Suppressor macrophage (primary cell): ENCODE measurements around the gene PPP1CC.
A peak's percentile ranks its signal among the peaks of the same experiment; 100 is the strongest.
"Not testable (repeated sequence)": the region's sequence is repeated elsewhere in the genome, so short reads cannot be mapped to it uniquely, and the experiment has no call there.

Experiments used
- DNase-seq, 4 experiments: peaks; one replicate each; pipeline ENCODE4 v3.0.0-alpha.2; 2020 to 2022
- total RNA-seq, 17 experiments: gene quantifications; one replicate each; lab custom pipeline; 2026; ENCODE audit warnings: mixed read lengths in 6 of 17, inconsistent platforms in 3 of 17; lab: John Stamatoyannopoulos, UW

Gene PPP1CC
- total RNA-seq, result 16.2 to 231 (median 137) reads per million in 17 experiments

DNA sequence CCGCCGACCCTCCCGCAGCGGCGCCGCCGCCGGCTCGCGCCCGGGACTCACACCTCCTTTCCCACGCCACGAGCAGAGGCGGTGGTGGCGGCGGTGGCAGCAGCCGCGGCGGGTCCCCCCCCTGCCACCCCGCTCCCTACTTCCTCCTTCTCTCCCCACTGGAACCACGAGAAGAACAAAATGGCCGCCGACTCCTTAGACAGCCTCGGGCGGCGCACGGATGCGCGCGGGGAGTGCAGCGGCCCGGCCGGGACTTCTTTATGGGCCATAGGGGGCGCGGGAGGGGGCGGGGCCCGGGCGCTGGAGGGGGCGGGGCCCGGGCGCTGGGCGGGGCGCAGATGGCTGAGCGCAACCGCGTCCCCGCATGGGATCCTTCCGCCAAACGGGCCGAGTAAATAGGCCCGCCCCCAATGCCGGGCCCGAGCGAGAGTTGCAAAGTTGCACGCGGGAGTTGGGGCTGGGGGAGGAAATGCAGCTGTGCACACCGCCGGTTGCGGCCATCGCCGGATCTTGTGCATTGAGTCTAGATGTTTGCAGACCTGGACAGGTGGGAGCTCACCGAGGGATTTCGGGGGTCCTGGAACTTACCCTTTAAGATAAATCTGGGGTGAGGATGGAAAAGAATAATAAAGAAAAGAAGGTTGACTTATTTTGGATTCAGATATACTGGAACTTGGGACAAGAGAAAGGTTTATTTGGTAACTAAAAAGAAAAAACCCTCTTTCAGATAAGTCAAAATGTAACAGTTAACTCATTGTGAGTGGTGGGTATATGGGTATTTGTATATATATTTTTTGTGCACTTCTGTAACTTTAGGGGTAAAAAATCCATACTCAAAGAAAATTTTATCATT lies at the start of gene PPP1CC:
TSS of gene PPP1CC (minus strand) at position 174 of the 853 bp plus-strand sequence. CDS start 184 bp downstream, outside the sequence.
- DNase-seq, result peak; percentile 98 to 99 (median 98)

DNA sequence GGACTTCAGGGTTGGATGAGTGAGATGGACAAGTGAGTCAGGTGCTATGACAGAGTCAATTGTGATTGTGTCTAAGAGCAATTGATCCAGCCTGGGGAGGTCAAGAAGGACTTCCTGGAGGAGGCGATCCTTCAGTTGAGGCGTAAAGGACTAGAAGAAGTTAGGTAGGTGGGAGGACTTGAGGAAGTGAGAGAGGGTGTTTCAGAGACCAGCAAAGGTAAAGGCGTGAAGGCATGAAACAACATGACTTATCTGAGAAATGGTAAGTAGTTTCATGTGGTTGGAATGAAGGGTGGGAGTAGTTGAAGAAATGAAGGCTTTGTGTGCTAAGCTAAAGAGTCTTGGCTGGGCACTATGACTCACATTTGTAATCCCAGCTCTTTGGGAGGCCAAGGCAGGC lies 48.9 kb upstream of the PPP1CC start:
- DNase-seq, result no peak

DNA sequence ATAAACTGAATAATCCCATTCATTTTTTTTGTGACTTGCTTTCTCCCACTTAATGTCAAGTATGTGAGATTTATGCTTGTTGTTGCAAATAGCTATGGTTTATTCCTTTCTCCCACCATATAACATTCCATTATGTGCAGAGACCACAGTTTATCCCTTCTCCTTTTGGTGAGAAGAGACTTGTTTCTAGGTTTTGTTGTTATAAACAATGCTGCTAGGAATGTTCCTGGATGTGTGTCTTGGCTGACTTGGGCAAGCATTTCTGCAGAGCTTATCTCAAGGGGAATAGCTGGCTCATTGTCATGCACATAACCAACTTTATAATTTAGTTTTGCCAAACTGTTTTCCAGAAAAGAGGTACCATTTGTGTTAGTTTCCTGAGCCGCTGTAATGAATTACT lies 47.6 kb upstream of the PPP1CC start:
- DNase-seq, result no peak

DNA sequence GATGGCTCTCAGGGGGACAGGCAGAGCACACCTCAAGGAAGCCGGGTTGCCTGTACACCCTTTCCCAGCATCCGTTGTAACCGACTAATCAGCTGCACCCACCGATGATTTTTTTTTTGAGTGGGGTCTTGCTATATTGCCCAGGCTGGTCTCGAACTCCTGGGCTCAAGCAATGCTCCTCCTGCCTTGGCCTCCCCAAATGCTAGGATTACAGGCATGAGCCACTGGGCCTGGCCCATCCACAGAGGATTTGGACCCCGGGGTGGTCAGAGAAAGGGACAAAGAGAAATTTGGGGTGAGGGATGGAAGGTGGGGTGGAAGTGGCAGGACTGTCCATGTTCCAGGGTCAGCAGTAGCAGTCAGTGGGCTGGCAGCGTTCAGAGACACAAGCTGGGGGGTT lies 43.3 kb upstream of the PPP1CC start:
- DNase-seq, result no peak

DNA sequence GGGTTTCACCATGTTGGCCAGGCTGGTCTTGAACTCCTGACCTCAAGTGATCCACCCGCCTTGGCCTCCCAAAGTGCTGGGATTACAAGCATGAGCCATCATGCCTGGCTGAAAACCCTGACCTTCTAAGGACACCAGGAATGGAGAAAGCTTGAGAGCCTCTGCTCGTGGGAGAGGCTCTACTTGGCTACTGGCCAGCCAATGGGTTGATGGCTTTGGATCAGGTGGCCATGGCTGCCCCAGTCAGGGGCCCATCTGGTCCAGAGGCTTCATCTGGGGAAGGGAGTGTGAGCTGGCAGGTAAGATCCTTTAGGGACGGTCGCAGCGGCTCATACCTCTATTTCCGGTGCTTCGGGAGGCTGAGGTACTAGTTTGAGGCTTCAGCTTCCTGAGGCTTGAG lies 42.5 kb upstream of the PPP1CC start:
- DNase-seq, result no peak

DNA sequence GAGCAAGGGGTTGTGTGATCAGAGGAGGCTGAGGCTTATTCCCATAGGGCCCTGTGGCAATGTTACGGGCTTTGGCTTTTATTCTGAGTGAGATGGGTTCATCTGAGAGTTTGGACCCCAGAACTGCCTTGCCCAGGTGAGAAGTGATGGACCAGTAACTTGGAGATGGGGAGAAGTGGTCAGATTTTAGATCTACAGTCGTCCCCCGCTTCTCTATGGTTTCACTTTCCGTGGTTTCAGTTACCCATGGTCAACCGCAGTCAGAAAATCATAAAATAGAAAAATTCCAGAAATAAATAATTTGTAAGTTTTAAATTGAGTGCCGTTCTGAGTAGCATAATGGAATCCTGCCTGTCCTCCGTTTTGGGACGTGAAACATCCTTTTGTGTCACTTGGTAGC lies 40.2 kb upstream of the PPP1CC start:
- no peak for DNase-seq

DNA sequence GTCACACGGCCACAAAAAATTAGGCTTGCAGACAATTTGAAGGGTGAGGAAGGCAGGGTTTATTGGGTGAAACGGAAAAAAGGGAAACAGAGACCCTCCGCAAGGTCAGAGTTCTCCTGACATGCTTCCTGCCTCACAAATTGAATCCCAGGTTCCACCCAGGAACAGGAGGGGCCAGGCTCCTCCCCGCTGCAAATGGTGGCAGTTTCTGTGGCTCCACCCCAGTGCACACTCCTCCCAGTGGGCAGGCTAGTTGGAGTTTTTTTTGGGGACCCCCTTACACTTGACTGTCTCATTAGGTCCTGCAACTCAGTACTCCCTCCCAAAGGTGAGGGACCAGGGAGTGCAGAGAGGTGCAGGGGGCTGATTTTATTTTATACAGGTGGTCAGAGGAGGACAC lies 39.4 kb upstream of the PPP1CC start:
- DNase-seq, result no peak

DNA sequence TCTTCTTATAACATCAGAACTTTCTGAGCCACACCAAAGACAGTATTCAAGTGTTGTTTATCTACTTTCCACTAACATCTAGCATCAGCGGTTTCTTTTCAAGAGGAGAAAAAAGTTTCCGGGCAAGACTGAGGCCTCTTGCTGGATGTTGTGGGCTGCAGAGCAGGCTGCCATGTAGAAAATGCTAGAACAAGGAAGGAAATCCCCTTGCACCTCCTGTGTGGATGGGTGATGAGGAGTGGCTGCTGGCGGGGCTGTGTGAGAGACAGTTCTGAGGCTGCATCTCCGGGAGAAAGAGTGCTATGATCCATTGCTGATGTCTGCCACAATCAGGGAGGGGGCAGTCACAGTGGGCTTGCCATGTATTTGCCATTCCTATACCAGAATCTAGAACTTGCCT lies 37.8 kb upstream of the PPP1CC start:
- DNase-seq, result no peak

DNA sequence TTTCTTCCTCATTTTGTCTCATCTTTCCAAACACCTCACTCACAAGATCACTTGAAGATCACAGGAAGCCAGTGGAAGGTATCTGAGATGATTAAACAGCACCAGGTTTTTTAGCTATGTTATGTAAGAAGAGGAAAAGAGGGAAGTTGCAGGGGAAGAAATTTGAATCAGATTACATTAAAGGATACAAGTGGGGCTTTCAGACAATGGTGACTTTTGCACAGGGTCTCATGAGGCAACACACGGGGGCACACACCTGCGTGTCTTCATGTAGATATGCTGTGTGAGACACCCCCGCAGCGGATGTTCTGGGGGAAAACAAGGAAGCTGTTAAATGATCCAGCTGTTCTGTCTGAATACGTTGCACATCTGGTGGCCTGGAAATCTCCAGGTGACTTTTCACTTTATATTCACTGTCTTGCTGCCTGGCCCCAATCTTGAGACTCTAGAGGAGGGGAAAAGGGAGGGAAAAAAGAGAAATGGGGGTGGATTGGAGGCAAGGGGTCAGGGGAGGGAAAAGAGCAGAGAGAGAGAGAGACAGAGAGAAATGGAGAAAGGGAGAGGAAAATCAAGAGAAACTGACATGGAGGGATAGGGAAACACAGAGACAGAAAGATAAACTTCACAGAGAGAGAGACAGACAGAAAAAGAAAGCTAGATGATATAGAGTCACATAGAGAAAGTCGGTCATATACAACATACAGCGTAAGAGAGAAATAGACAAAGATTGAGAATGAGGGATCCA lies 36.3 kb upstream of the PPP1CC start:
- DNase-seq, result peak in 3 of 4 experiments; percentile 3 to 42 (median 39)

DNA sequence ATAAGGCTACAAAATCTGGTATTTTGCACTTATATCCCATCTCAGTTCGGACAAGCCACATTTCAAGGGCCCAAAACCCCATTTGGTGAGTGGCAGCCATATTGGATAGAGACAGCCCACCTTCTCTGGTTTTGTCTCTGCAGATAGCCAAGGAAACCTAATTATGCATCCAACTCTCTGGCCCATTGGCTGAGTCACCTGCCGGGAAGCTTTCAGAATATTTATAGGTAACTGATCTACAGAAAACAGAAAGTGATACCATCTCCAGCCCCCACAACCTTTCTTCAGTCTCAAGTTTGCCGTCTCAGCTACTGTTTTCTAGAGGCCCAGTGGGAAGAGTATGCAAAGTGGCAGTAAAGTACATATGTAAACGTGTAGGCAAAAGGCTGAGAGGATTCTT lies 33.7 kb upstream of the PPP1CC start:
- no peak for DNase-seq

DNA sequence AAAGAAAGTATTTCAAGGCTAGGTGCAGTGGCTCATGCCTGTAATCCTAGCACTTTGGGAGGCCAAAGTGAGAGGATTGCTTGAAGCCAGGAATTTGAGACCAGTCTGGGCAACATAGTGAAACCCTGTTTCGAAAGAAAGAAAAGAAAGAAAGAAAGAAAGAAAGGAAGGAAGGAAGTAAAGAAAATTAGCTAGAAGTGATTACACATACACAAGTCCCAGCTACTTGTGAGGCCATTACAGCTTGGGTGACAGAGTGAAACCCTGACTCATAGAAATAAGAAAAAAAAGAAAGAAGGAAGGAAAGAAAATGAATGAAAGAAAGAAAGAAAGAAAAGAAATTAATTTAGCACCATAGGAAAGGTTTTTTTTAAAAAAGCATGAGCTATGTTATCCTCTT lies 33.3 kb upstream of the PPP1CC start:
- no peak for DNase-seq

DNA sequence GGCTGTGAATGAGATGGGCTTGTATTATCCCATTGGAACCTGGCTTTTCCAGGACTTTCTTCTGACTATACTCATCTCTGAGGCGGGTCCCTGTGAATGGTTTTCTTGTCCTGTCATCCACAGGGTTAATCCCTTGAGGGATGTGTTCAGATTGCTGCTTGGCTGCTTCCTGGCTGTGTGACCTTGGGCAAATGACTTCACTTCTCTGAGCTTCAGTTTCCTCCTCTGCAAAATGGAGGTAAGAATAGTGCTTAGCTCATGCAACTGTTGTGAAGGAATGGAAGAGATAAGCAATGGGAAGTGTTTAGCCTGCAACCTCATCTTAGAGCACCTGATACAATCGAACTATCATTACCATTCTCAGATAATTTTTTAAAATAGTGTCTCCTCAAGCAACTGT lies 32.1 kb upstream of the PPP1CC start:
- DNase-seq, result no peak

DNA sequence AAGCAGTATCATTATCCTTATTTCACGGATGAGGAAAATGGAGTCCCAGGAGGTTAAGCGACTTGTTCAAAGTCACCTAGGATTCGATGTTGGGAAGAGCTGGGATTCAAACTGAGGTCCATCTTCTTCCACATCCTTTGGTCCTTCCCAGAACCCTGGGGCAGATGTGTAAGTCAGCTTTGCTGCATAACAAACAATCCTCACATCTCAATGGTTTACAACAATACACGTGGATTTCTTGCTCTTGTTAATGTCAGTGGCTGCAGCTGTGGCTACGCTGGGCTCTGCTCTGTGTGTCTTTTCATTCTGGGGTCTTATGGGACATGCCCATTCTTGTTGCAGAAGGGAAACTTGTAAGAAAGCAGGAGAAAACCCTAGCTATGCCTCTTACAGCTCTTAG lies 26.3 kb upstream of the PPP1CC start:
- DNase-seq, result no peak

DNA sequence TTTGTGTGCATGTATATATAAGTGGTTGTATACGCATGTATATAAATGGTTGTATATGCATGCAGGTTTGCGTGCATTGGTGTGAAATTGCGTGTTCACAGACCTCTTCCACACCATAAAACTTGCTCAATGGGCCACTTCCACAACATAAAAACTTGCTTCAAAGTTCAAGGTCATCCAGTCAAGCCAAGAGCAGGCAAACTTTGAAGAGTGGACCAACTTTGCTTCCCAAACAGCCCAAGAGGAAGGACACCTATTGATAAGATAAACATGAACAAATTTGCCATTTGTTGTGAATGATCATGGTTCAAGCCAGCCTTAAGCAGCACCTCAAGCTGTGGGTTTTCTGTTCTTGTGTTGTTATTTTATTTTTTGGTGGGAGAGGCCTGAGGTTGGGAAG lies 25.2 kb upstream of the PPP1CC start:
- no peak for DNase-seq

DNA sequence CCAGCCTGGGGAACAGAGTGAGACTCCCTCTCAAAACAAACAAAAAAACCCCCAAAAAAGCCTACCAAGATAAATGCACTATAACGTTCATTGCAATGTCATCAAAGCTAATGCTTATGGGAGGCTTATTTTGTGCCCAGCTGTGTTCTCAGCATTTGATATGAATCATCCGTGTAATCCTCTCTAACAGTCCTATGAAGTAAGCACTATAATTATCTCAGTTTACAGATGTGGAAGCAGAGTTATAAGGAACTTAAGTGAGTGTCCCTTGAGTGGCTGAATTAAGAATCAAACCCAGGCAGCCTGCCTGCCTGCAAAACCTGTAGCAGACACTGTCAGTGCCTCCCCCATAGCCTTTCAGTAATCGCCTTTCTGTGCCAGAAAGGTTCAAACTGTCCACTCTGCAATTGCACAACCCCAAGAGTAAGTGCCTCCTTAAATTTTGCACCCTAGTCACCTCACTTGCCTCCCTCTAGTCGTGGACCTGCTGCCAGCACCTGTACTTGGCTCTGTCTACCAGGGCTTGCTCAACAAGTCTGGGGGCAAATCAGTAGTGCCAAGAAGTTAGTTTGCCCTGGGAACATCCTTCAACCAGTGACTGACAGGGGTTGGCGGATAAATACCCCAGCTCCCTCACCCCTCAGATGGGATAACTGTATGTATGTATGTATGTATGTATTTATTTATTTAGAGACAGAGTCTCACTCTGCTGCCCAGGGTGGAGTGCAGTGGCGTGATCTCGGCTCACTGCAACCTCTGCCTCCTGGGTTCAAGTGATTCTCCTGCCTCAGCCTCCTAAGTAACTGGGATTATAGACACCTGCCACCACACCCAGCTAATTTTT lies 23.8 kb upstream of the PPP1CC start:
- DNase-seq, result peak in 1 of 4 experiments; percentile 13

DNA sequence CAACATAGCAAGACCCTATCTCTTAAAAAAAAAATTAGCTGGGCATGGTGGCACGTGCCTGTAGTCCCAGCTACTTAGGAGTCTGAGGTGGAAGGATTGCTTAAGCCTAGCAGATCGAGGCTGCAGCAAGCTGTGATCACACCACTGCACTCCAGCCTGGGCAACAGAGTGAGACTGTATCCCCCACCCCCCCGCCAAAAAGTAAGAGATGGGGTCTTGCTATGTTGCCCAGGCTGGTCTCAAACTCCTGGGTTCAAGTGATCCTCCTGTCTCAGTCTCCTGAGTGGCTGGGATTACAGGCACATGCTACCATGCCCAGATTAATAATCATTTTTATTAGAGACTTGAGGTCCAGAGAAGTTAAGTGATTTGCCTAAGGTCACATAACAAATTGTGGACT lies 22.9 kb upstream of the PPP1CC start:
- not testable (repeated sequence) for DNase-seq

DNA sequence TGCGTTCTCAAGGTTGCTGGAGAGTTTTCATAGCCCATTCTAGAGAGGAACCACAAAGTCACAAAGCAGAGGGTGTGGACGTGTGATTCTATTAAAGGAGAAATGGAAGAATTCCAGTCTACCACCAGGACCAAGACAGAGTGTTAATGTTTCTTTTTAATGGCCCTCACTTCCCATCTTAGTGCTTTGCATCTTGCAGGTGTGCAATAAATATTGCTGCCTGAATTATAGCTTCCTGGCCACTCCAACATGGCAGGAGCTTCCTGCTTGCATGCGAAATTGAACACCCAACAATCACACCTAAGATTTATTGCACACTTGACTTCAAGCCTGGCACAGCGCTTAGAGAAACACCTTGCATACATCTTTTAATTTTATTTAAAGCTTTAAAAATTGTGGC lies 22.4 kb upstream of the PPP1CC start:
- DNase-seq, result no peak

DNA sequence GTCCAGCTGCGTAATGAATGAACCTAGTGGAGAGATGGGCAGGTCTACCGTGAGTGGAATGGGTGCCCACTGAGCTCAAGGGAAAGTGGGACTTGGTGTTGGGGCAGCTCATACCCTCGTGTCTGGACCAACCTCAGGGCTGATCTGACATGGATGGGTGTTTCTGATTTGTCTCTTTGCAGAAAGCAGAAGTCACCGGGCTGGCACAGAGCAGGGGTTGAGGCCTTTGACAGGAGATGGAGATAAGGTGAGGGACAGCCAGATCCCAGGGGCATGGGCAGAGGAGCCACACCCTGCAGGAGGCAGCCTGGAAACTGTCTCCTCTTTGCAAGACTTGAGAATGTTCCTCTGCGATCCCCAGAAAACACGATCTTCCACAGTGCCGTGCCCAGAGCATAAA lies 20.9 kb upstream of the PPP1CC start:
- no peak for DNase-seq

DNA sequence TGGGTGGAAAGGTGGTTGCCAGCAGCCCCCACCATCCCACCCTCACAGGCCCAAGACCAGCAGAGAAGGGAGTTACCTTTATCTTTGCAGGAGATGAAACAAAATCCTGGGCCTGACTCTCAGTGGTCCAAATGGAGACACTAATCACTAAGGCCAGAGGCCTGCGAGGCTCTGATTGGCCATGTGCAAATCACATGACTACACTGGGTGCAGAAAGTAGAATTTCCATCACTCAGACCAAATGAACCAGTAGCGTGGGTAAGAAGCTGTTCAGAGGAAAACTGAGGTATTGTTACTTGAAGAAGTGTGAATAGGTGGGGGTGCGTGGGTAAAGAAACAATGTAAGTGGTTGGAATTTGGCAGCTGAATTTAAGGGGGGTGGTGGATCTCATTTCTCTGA lies 20.2 kb upstream of the PPP1CC start:
- DNase-seq, result no peak

DNA sequence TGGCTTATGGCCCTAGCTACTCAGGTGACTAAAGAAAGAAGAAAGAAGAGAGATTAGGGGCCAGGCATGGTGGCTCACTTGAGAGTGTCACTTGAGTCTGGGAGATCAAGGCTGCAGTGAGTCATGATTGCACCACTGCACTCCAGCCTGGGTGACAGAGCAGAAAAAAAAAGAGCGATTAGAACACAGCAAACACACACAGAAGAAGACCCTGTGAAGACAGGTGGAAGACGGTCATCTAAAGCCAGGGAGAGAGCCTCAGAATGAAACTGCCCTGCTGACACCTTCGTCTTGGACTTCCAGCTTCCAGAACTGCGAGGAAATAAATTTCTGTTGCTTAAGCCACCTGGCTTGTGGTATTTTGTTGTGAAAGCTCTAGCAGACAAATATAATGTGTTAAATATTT lies 17.5 kb upstream of the PPP1CC start:
- DNase-seq, result peak; percentile 46 to 64 (median 60)

DNA sequence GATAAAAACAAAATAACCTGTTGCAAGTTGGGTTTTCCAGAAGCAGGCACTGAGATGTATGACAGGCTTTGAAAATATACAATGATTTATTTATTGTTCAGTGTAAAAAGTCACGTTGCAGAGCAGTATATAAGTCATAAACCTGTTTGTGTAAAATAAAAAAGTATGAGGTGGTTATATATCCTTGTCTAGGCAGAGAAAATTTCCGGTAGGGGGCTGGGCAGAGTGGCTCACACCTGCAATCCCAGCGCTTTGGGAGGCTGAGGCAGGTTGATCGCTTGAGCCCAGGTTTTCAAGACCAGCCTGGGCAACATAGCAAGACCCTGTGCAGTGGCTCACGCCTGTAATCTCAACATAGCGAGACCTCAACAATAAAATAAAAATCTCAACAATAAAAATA lies 16.2 kb upstream of the PPP1CC start:
- no peak for DNase-seq

DNA sequence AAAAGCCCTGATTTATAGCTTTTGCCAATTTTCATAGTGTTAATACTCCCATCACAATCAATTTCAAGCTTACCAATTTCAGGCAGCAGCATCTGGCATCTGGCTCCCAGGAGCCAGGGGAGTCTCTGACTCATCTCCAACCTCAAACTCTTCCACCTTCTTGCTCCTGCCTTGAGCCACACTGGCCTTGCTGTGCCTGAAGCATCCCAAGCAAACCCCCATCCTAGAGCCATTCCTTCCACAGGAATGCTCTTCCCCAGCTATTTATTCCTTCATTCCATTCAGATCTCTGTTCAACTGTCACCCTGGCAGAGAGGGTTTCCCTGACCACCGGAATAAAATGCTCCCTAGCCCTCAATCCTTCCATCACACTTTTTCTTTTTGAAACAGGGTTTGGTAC lies 13.9 kb upstream of the PPP1CC start:
- no peak for DNase-seq
